Bronchus fibroblast of lung (primary cell): ENCODE data around the gene SLC6A5. TPM values are rescaled to one million over a fixed set of nuclear protein-coding genes. Genes with fewer than 3 reads are reported as not detected.

Experiments used
- total RNA-seq: library from RNA; depleted of rRNA; stranded (reverse); fragments of >200 nt; gene quantifications from 2 replicates; pipeline ENCODE4 v1.2.3, GENCODE V29; 2015

The SLC6A5 gene
- not detected in 2 replicates for total RNA-seq

DNA sequence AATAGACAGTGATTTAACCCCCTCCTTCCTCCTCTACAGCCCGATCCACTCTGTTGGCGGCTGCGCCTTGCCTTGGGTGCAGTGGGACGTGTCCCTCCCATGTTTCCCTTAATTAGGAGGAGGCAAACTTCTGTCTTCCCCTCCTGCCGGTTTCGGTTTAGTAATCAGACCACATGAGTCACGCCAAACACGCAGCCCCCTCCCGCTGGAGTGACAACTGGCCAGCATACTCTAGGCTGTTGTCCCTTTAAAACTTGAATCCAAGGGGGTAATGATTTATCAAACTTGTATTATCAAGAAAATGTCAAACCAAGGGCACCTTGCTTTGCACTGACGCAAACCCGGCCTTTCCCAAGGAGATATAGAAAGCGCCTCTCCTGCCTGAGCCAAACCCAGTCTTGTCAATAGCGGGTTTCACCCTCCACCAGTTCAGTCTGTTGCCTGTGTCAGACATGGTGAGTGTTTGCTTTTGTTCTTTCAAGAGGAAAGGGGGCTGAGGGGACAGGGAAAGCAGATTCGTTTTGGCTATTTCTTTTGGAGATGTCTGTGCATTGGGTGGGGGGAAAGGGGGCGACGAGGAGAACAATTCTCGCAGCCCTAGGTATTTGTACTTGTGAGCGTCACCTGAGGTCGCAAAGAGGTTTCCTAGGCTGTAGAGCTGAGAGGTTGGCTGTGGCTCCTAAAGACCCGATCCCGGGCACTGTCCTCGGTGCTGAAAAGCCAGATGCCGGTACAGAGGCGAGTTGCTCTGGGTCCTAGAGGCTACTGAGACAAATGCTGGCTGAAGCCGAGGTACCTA, at the start of gene SLC6A5:
SLC6A5 (plus strand) TSS at position 388 of the 799 bp plus-strand sequence; CDS start at position 453, 65 bp downstream.

DNA sequence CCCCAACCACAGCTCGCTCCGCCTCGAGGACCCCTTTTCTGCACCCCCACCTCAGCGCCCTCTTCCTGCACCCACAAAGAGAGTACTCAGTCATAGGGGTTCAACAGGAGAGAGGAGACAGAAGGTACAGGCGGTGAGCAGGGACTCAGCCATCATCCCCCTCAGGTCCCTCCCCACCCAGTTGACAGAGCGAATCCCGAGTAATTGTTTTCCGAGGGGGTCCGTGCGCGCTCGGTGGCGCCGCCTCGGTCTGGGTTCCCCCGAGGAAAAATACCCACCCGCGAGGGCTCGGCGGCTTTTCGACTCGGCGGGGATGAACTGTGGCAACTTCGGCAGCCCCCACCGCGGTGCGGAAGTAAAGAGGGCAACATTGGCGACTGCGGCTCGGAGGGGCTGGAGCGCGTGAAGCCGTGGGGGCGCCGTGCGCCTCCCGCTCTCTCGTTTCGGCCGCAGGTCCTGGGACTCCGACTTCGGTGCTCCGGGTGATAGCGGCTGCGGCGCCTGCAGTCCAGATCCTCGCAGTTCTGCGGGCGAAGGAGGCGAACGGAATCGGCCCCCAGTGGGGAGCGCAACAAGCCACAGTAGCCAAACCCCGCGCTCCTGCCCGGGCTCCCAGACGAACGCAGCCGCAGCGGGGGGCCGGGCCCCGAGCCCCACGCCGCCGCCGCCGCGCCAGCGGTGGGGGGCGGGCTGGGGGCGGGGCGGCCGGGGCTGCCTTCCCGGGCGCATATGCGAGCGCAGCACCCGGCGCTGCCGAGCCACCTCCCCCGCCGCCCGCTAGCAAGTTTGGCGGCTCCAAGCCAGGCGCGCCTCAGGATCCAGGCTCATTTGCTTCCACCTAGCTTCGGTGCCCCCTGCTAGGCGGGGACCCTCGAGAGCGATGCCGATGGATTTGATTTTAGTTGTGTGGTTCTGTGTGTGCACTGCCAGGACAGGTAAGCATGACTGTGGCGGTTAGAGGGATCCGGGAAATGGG, 69.7 kb downstream of the SLC6A5 start, which contains the start of gene NELL1:
NELL1 (plus strand) TSS at position 743 of the 976 bp plus-strand sequence.

Other genes with a start within 250 kb of the SLC6A5 start
- 38.2 and 40.3 TPM in 2 replicates for gene HTATIP2, start 235.9 kb upstream of the SLC6A5 start, total RNA-seq
- gene PRMT3, start 211.9 kb upstream of the SLC6A5 start, total RNA-seq, result 13.5 and 17.0 TPM in 2 replicates
- not detected in 2 replicates for gene NELL1, start 70.0 kb downstream of the SLC6A5 start, total RNA-seq